ENCODE measurements around the gene STING1. TPM values are rescaled to one million over a fixed set of nuclear protein-coding genes. Genes with fewer than 3 reads are reported as not detected.
A peak's percentile ranks its signal among the peaks of the same experiment; 100 is the strongest.

The STING1 gene
- total and polyA plus RNA-seq, 10 of the 15 experiments (the other 5 are each of a cell fraction or from before 2014, with no cell fraction given): 10.1 to 56.1 (median 41.0) TPM

DNA sequence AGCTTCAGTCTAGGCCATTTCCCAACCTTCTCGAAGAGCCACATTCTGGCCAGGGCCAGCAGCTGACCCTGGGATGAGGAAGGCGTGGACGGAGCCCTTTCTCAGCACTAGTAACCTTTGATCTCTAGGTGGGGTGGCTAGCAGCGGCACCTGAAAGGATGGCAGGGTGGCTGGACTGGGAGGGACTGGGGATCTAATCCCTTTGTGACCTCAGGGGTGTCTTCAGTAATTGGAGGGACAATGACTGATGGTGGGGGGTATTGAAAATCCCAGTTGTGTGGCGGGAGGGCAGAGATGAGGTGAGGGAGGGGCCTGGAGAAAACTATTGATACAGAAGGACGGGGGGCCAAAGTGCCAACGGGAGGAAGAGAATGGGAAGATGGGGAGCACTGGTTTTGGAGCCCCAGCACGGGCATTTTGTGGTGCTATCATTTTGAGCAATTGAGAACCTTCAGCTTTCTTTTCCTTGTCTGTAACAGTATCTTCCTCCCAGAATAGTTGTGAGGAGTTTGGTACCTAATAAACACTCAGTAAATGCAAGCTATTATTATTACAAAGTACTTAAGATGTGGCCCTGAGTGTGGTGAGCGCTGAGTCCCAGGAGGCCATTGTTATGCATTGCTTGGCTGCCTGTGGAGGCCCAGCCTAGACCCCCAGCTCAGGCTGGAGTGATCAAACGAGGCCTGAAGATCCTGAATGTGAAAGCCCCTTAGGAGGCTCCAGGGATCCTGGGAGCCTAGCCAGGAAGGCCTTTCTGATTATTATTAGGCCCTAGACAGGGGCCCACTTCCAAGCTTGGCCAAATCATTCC lies 41.3 kb upstream of the STING1 start:
- 56% methylated on average over 10 of the region's 10 CpGs for WGBS (ENCODE audit: insufficient coverage, insufficient replicate concordance, low lambda C conversion rate, missing lambda C conversion rate)
- no TSS peak for BruUV-seq (replicated peaks)
- in situ Hi-C loops (cut with MboI): no loop called here
- no peaks in the 10 kb centered on the region for H3K9me3 ChIP-seq (replicated peaks; ENCODE audit: control insufficient read depth, insufficient read depth, low read length)
- no peak overlapping the region for H3K9ac ChIP-seq (ENCODE audit: control insufficient read depth, insufficient read depth, low read length)
- CTCF ChIA-PET: interaction anchor here (1.0 to 3.3 kb wide), 9 partner anchors 8 to 167 kb away, joined by 3 to 17 read pairs (median 6); no protein-coding TSS in a partner anchor
- POLR2A ChIA-PET: interaction anchor here (0.8 to 3.1 kb wide), 12 partner anchors 10 to 187 kb away, joined by 3 to 25 read pairs (median 4); partner anchors contain the start of genes ECSCR, STING1 and UBE2D2
- DNase-seq (ENCODE audit: low read depth, low spot score) (no peak), ATAC-seq (peak; percentile 55), FAIRE-seq (no peak)
- H3K36me3 ChIP-seq (ENCODE audit: control insufficient read depth in 2 of 2, insufficient read depth in 2 of 2, low read length in 1 of 2): no peaks in the 10 kb centered on the region
- SMC1A ChIA-PET (ENCODE audit: uncharacterized antibody, unreplicated experiment): interaction anchor here (0.6 to 2.4 kb wide), 25 partner anchors 8 to 135 kb away, joined by 3 to 8 read pairs (median 3); partner anchors contain the start of genes DNAJC18 and UBE2D2
- intact Hi-C loops (cut with micrococcal nuclease; ENCODE audit: unreplicated experiment): no loop called here
- no peak overlapping the region for H3K4me2 ChIP-seq (ENCODE audit: control insufficient read depth, insufficient read depth)
- H3K79me2 ChIP-seq (ENCODE audit: control insufficient read depth, insufficient read depth, low read length): peaks cover 21% of the 10 kb centered on the region
- H4K20me1 ChIP-seq (ENCODE audit: control insufficient read depth, insufficient read depth): no peaks in the 10 kb centered on the region
- no peak overlapping the region for H2AFZ ChIP-seq (ENCODE audit: control insufficient read depth, low read depth, low read length)
- H3K27me3 ChIP-seq (replicated peaks in 1 of 2; ENCODE audit: control insufficient read depth in 2 of 2, insufficient read depth in 2 of 2, low read length in 1 of 2): no peaks in the 10 kb centered on the region
- H3K4me1 ChIP-seq (ENCODE audit: control insufficient read depth, insufficient read depth, low read length): peaks cover 28% of the 10 kb centered on the region
- RAD21 ChIA-PET (ENCODE audit: unreplicated experiment): interaction anchor here (1.0 to 4.1 kb wide), 14 partner anchors 9 to 166 kb away, joined by 3 to 39 read pairs (median 4); partner anchors contain the start of gene UBE2D2
- H3K27ac ChIP-seq (ENCODE audit: control insufficient read depth, insufficient read depth): no peak overlapping the region
- no peak overlapping the region for H3K4me3 ChIP-seq
- TF ChIP-seq CHD2 (IDR thresholded peaks at IDR 0.05; ENCODE audit: borderline replicate concordance, low read depth, low read length) (no peak), ZNF217 (IDR thresholded peaks at IDR 0.05) (0 out of 2 replicates have a peak, but pooled peaks have one; percentile 61), MEF2B (IDR thresholded peaks at IDR 0.05; ENCODE audit: partially characterized antibody, poor library complexity, severe bottlenecking) (peak; percentile 85), IKZF1 (conservative IDR thresholded peaks at IDR 0.05) (peak; percentile 41; the same call in 1 of the 2 replicates), NR2F1 (conservative IDR thresholded peaks at IDR 0.05) (0 out of 2 replicates have a peak, but pooled peaks have one; percentile 22), TCF7 (IDR thresholded peaks at IDR 0.05; ENCODE audit: borderline replicate concordance) (peak; percentile 88)
- TF ChIP-seq, protein P1, sequence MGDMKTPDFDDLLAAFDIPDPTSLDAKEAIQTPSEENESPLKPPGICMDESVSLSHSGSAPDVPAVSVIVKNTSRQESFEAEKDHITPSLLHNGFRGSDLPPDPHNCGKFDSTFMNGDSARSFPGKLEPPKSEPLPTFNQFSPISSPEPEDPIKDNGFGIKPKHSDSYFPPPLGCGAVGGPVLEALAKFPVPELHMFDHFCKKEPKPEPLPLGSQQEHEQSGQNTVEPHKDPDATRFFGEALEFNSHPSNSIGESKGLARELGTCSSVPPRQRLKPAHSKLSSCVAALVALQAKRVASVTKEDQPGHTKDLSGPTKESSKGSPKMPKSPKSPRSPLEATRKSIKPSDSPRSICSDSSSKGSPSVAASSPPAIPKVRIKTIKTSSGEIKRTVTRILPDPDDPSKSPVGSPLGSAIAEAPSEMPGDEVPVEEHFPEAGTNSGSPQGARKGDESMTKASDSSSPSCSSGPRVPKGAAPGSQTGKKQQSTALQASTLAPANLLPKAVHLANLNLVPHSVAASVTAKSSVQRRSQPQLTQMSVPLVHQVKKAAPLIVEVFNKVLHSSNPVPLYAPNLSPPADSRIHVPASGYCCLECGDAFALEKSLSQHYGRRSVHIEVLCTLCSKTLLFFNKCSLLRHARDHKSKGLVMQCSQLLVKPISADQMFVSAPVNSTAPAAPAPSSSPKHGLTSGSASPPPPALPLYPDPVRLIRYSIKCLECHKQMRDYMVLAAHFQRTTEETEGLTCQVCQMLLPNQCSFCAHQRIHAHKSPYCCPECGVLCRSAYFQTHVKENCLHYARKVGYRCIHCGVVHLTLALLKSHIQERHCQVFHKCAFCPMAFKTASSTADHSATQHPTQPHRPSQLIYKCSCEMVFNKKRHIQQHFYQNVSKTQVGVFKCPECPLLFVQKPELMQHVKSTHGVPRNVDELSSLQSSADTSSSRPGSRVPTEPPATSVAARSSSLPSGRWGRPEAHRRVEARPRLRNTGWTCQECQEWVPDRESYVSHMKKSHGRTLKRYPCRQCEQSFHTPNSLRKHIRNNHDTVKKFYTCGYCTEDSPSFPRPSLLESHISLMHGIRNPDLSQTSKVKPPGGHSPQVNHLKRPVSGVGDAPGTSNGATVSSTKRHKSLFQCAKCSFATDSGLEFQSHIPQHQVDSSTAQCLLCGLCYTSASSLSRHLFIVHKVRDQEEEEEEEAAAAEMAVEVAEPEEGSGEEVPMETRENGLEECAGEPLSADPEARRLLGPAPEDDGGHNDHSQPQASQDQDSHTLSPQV (IDR thresholded peaks at IDR 0.05): no peak
- TF ChIP-seq, protein P2, sequence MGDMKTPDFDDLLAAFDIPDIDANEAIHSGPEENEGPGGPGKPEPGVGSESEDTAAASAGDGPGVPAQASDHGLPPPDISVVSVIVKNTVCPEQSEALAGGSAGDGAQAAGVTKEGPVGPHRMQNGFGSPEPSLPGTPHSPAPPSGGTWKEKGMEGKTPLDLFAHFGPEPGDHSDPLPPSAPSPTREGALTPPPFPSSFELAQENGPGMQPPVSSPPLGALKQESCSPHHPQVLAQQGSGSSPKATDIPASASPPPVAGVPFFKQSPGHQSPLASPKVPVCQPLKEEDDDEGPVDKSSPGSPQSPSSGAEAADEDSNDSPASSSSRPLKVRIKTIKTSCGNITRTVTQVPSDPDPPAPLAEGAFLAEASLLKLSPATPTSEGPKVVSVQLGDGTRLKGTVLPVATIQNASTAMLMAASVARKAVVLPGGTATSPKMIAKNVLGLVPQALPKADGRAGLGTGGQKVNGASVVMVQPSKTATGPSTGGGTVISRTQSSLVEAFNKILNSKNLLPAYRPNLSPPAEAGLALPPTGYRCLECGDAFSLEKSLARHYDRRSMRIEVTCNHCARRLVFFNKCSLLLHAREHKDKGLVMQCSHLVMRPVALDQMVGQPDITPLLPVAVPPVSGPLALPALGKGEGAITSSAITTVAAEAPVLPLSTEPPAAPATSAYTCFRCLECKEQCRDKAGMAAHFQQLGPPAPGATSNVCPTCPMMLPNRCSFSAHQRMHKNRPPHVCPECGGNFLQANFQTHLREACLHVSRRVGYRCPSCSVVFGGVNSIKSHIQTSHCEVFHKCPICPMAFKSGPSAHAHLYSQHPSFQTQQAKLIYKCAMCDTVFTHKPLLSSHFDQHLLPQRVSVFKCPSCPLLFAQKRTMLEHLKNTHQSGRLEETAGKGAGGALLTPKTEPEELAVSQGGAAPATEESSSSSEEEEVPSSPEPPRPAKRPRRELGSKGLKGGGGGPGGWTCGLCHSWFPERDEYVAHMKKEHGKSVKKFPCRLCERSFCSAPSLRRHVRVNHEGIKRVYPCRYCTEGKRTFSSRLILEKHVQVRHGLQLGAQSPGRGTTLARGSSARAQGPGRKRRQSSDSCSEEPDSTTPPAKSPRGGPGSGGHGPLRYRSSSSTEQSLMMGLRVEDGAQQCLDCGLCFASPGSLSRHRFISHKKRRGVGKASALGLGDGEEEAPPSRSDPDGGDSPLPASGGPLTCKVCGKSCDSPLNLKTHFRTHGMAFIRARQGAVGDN (IDR thresholded peaks at IDR 0.05): peak; percentile 59; the same call in 1 of the 2 replicates
- TF ChIP-seq, protein P3, sequence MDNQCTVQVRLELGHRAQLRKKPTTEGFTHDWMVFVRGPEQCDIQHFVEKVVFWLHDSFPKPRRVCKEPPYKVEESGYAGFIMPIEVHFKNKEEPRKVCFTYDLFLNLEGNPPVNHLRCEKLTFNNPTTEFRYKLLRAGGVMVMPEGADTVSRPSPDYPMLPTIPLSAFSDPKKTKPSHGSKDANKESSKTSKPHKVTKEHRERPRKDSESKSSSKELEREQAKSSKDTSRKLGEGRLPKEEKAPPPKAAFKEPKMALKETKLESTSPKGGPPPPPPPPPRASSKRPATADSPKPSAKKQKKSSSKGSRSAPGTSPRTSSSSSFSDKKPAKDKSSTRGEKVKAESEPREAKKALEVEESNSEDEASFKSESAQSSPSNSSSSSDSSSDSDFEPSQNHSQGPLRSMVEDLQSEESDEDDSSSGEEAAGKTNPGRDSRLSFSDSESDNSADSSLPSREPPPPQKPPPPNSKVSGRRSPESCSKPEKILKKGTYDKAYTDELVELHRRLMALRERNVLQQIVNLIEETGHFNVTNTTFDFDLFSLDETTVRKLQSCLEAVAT (IDR thresholded peaks at IDR 0.05): 0 out of 2 replicates have a peak, but pooled peaks have one; percentile 58
- TF ChIP-seq, protein P4, sequence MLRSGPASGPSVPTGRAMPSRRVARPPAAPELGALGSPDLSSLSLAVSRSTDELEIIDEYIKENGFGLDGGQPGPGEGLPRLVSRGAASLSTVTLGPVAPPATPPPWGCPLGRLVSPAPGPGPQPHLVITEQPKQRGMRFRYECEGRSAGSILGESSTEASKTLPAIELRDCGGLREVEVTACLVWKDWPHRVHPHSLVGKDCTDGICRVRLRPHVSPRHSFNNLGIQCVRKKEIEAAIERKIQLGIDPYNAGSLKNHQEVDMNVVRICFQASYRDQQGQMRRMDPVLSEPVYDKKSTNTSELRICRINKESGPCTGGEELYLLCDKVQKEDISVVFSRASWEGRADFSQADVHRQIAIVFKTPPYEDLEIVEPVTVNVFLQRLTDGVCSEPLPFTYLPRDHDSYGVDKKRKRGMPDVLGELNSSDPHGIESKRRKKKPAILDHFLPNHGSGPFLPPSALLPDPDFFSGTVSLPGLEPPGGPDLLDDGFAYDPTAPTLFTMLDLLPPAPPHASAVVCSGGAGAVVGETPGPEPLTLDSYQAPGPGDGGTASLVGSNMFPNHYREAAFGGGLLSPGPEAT (IDR thresholded peaks at IDR 0.05; ENCODE audit: low read depth): peak; percentile 7; the same call in 1 of the 2 replicates

All from GM12878 (cell line).